Colonic mucosa (tissue), 4 donors: ENCODE data around the gene ACVR1B. TPM values are rescaled to one million over a fixed set of nuclear protein-coding genes. Genes with fewer than 3 reads are reported as not detected.
A peak's percentile ranks its signal among the peaks of the same experiment; 100 is the strongest.

Experiments used
- DNase-seq: peaks from one replicate; pipeline ENCODE4 v3.0.0-alpha.2; 2020
- H3K27ac ChIP-seq: fragments of 200-600 bp; one replicate; pipeline ENCODE4 v1.8.0; 2021
- H3K27me3 ChIP-seq: fragments of 200-600 bp; one replicate; pipeline ENCODE4 v1.8.0; 2021
- H3K36me3 ChIP-seq: fragments of 200-600 bp; one replicate; pipeline ENCODE4 v1.8.0; 2021
- H3K4me1 ChIP-seq: fragments of 200-600 bp; one replicate; pipeline ENCODE4 v1.8.0; 2021; ENCODE audit warnings: mild to moderate bottlenecking
- H3K4me3 ChIP-seq: fragments of 200-600 bp; one replicate; pipeline ENCODE4 v1.8.0; 2021
- H3K9ac ChIP-seq, 2 donors: one replicate each; pipeline ENCODE4 v1.7.0; 2013; ENCODE audit warnings: control low read depth in 2 of 2, low read depth in 2 of 2, low read length in 2 of 2
- H3K9me3 ChIP-seq: fragments of 200-600 bp; one replicate; pipeline ENCODE4 v1.8.0; 2021
- intact Hi-C: fragments of 100-400 bp; cut with DNase I; formaldehyde crosslinking; loops from one replicate; pipeline ENCODE4 v1.14.1; 2022
- total RNA-seq, 2 donors: library from RNA; stranded (reverse); fragmentation: NEBNext Ultra II Directional in 1 of 2; extraction: Animal tissue kit (Norgen Biotek cat#: 25700) in 1 of 2; gene quantifications; one replicate each; pipeline ENCODE4 v1.2.1, GENCODE V29; 2021
- TF ChIP-seq, protein P1 (sequence below): fragments of 200-600 bp; IDR thresholded peaks from one replicate; pipeline ENCODE4 v1.8.0; 2022; ENCODE audit warnings: antibody characterized with exemption, mild to moderate bottlenecking
- donor health status: healthy.
- donor health status: DM: no; HTN: no; CAD: no.
- donor health status: DM: no; HTN: no; CAD: no.

Gene ACVR1B
- 10 to 100 TPM; 56.0 to 63.0 TPM for total RNA-seq

GRCh38 chr12:51951199-51951842 is at the start of gene ACVR1B:
Gene ACVR1B (plus strand): TSS chr12:51951699. CDS start chr12:51951744, 45 bp downstream.
- Histone ChIP-seq H3K27me3 (no peaks in the 10 kb centered on the region), H3K27ac (peak within 1 kb of the TSS; percentile 88), H3K36me3 (no peaks in the 10 kb centered on the region), H3K4me1 (peaks cover 14% of the 10 kb centered on the region), H3K4me3 (peak within 1 kb of the TSS; percentile 87), H3K9ac (peak within 1 kb of the TSS; percentile 81 to 100), H3K9me3 (no peaks in the 10 kb centered on the region)
- TF ChIP-seq, protein P1, sequence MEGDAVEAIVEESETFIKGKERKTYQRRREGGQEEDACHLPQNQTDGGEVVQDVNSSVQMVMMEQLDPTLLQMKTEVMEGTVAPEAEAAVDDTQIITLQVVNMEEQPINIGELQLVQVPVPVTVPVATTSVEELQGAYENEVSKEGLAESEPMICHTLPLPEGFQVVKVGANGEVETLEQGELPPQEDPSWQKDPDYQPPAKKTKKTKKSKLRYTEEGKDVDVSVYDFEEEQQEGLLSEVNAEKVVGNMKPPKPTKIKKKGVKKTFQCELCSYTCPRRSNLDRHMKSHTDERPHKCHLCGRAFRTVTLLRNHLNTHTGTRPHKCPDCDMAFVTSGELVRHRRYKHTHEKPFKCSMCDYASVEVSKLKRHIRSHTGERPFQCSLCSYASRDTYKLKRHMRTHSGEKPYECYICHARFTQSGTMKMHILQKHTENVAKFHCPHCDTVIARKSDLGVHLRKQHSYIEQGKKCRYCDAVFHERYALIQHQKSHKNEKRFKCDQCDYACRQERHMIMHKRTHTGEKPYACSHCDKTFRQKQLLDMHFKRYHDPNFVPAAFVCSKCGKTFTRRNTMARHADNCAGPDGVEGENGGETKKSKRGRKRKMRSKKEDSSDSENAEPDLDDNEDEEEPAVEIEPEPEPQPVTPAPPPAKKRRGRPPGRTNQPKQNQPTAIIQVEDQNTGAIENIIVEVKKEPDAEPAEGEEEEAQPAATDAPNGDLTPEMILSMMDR: no peak
- intact Hi-C loops: no loop called here
- DNase-seq: peak; percentile 93

- Histone ChIP-seq H3K9ac (no peak overlapping the region), H3K36me3 (no peaks in the 10 kb centered on the region), H3K4me3 (no peak overlapping the region), H3K27me3 (no peaks in the 10 kb centered on the region), H3K4me1 (peaks cover 16% of the 10 kb centered on the region), H3K9me3 (no peaks in the 10 kb centered on the region), H3K27ac (peak overlapping the region; percentile 11)
- DNase-seq: no peak
- intact Hi-C loops: no loop called here
- TF ChIP-seq, protein P1: no peak
Measured at GRCh38 chr12:51901881-51902280, 49.6 kb upstream of the ACVR1B start.

GRCh38 chr12:51904951-51905470 is 46.5 kb upstream of the ACVR1B start:
- Histone ChIP-seq H3K36me3 (no peaks in the 10 kb centered on the region), H3K4me1 (peaks cover 11% of the 10 kb centered on the region), H3K27me3 (no peaks in the 10 kb centered on the region), H3K9me3 (no peaks in the 10 kb centered on the region), H3K27ac (peak overlapping the region; percentile 81), H3K9ac (peak overlapping the region in 1 of 2 donors; percentile 4), H3K4me3 (no peak overlapping the region)
- intact Hi-C loops: no loop called here
- TF ChIP-seq, protein P1: no peak
- DNase-seq: no peak

DNA sequence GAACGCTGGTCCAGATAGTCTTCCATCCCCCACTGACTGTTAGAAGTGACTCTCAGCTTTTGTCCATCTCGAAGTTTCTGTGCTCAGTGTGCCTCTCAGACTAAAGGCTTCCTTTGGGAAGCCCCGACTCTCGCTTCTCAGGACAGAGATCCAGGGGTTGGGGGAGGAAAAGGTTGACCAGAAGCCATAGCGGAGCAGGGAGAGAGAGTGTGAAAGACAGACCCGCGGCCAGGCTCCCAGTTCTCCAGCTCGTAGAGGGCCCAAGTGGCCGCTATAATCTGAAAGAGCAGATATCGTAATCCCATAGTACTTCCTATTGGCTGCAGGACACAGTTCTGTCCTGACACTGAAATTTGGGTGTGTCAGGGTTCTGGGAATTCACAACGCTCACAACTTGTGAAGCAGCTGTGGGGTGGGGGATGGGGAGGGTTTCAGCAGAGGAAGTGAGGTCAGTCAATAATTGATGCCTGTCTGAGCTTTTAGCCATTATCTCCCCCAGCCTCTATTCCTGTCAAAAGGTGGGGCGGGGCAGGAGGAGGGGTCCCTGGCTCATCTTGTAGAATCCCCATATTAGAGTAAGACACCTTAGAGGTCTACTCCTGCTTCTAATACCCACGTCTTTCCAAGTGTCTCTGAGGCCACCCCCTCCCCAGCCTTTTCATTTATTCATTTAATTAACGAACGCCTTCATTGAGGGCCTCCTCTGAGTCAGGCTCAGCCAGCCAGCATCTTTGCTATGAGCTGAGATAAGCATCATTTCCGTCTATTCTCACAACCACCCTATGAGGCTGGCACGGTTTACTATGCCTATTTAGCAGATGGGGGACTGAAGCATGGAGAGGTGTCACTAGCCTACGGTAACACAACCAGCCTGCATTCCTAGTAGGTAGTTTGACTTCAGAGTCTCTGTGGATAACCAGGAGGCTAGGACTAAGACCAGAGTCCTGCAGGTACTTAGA is 45.7 kb upstream of the ACVR1B start:
- H3K4me3 ChIP-seq: no peak overlapping the region
- H3K36me3 ChIP-seq: no peaks in the 10 kb centered on the region
- TF ChIP-seq, protein P1: no peak
- peaks cover 15% of the 10 kb centered on the region for H3K4me1 ChIP-seq
- H3K9me3 ChIP-seq: no peaks in the 10 kb centered on the region
- peak; percentile 87 for DNase-seq
- no peaks in the 10 kb centered on the region for H3K27me3 ChIP-seq
- peak overlapping the region; percentile 81 for H3K27ac ChIP-seq
- intact Hi-C loops: no loop called here
- peak overlapping the region in 1 of 2 donors; percentile 80 for H3K9ac ChIP-seq

- intact Hi-C loops: no loop called here
- Histone ChIP-seq H3K9me3 (no peaks in the 10 kb centered on the region), H3K9ac (peak overlapping the region; percentile 80 to 95), H3K36me3 (no peaks in the 10 kb centered on the region), H3K27me3 (no peaks in the 10 kb centered on the region), H3K4me1 (peaks cover 23% of the 10 kb centered on the region), H3K4me3 (peak overlapping the region; percentile 66), H3K27ac (peak overlapping the region; percentile 81)
- TF ChIP-seq, protein P1: no peak
- no peak for DNase-seq
Measured at GRCh38 chr12:51906430-51907082, 44.9 kb upstream of the ACVR1B start.
